GM12891 (cell line): ENCODE data around the gene ASTN2.

Experiments used
- POLR2A ChIP-seq: IDR thresholded peaks from 2 replicates; pipeline ENCODE4 v1.6.1; 2011; ENCODE audit warnings: low read depth, low read length, control low read depth
- POLR2AphosphoS5 ChIP-seq: IDR thresholded peaks from 2 replicates; pipeline ENCODE4 v1.6.1; 2011; ENCODE audit warnings: low read depth, low read length, control low read depth
- SPI1 ChIP-seq: IDR thresholded peaks from 2 replicates; pipeline ENCODE4 v1.6.1; 2011; ENCODE audit warnings: low read depth, low read length, control low read depth
- TAF1 ChIP-seq: IDR thresholded peaks from 2 replicates; pipeline ENCODE4 v1.6.1; 2011; ENCODE audit warnings: low read depth, low read length, control low read depth

GRCh38 chr9:116980582-116981120 lies 434.2 kb downstream of the ASTN2 start:
- TF ChIP-seq POLR2AphosphoS5 (no peak), POLR2A (no peak), SPI1 (no peak), TAF1 (no peak)
